GM12878 (cell line): ENCODE data around the gene GPR141.
A peak's percentile ranks its signal among the peaks of the same experiment; 100 is the strongest.

Experiments
- CREB1 ChIP-seq: IDR thresholded peaks from 2 replicates; pipeline ENCODE4 v1.6.1; 2012; ENCODE audit warnings: low read depth, mild to moderate bottlenecking, inconsistent platforms
- TCF12 ChIP-seq: IDR thresholded peaks from 2 replicates; pipeline ENCODE4 v1.6.1; 2011; ENCODE audit warnings: low read depth, mild to moderate bottlenecking, low read length
- YY1 ChIP-seq: IDR thresholded peaks from 2 replicates; pipeline ENCODE4 v1.6.1; 2011; ENCODE audit warnings: low read depth, mild to moderate bottlenecking, low read length
- ZNF274 ChIP-seq: IDR thresholded peaks from one replicate; pipeline ENCODE4 v1.8.0; 2011; ENCODE audit not compliant: insufficient read length, insufficient read depth

DNA sequence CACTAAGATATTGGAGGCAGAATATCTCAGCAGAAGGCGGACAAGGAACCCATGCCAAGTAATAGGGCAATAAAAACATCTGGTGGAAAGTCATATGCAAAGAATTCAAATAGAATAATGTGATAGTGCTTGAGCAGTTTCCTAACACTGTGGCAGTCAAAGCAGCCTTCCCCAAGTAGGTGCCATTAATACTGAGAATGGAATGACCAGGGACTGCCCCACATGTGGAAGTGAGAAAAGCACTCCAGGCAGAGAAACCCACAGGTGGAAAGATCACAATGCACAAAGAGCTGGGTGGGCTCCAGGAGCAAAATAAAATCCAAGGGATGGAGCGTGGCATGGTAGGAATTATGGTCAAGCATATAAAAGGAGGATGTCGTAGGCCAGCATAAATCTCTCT is 100.4 kb downstream of the GPR141 start:
- TF ChIP-seq CREB1 (no peak), ZNF274 (no peak), YY1 (no peak), TCF12 (0 out of 2 replicates have a peak, but pooled peaks have one; percentile 9)
